Inflammatory macrophage (primary cell): ENCODE results near the gene BCAS3.

Source experiments
- DNase-seq, 2 donors: peaks; one replicate each; pipeline ENCODE4 v3.0.0-alpha.2; 2020 to 2022

BCAS3 gene

DNA sequence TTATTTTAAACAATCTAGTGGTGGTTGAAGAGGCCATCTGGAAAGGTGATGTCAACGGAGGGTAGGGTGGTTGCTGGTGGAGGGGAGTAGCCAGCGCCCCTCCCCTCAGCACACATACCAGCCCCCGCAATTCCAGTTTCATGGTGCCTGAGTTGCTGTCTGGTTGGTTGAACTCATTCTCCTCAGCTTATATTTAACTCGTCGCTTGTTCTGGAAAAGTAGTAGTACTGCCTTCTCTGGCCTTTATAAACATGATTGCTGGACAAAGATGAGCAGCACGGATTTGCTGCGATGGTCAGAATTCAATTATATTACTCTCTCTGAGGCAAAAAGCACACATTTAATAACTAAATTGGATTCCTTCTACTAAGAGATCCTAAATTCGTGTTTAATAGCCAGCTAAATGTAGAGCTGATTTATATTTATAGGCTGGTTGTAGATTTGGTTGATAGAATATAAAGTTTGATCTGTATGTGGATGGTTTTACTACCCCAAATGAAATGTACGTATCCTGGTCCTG is 484.0 kb downstream of the BCAS3 start:
- DNase-seq, result no peak

GRCh38 chr17:61164517-61164916 is 486.9 kb downstream of the BCAS3 start:
- no peak for DNase-seq

- no peak for DNase-seq
These were observed 489.4 kb downstream of the BCAS3 start for GRCh38 chr17:61167075-61167474.

DNA sequence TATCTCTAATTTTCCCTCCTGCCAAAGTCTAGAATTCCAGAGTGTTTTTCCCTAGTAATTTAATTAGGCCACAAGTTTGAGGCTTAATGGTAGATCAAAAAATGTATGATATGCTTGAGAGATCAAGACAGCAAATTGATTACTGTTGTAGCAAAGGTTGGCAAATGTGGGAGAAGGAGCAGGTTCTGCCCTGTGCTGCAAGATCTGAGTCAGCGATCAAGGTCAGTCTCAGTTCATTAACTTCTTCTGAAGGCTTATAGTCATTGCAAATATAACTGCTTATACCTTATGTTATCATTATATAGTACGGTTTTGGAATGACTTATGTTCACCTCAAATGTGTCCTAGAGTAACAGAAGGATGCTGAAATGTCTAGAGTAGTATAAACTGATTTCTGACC is 490.9 kb downstream of the BCAS3 start:
- DNase-seq, result no peak

GRCh38 chr17:61174310-61174709 is 496.7 kb downstream of the BCAS3 start:
- DNase-seq, result no peak

GRCh38 chr17:61175298-61176142 is 497.9 kb downstream of the BCAS3 start:
- no peak for DNase-seq

GRCh38 chr17:61177351-61177750 is 499.7 kb downstream of the BCAS3 start:
- DNase-seq, result no peak

GRCh38 chr17:61178284-61178683 is 500.6 kb downstream of the BCAS3 start:
- no peak for DNase-seq

- DNase-seq, result no peak
These were observed 501.7 kb downstream of the BCAS3 start for GRCh38 chr17:61179380-61179806.

DNA sequence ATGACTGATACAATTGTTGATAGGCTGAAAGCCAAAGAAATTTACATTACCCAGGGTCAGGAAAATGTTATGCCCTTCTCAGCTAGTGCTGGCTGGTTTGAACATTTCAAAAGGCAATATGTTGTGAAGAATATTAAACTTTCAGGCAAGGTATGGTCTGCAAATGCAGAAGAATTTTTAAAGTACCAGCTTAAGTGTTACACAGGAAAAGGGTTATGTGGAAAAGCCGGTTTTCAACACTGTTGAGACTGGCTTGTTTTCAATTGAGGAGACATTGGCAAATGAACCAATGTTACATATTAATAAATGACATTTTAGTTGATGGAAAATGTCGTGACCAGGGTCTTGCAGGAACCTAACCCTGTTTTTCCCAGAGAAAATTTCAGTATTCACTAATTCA is 506.1 kb downstream of the BCAS3 start:
- DNase-seq, result no peak

- DNase-seq, result no peak
These were observed 507.7 kb downstream of the BCAS3 start for GRCh38 chr17:61185385-61185784.

- no peak for DNase-seq
These were observed 509.4 kb downstream of the BCAS3 start for GRCh38 chr17:61187038-61187437.

- no peak for DNase-seq
These were observed 510.4 kb downstream of the BCAS3 start for GRCh38 chr17:61188081-61188480.

GRCh38 chr17:61189968-61190367 is 512.3 kb downstream of the BCAS3 start:
- no peak for DNase-seq

DNA sequence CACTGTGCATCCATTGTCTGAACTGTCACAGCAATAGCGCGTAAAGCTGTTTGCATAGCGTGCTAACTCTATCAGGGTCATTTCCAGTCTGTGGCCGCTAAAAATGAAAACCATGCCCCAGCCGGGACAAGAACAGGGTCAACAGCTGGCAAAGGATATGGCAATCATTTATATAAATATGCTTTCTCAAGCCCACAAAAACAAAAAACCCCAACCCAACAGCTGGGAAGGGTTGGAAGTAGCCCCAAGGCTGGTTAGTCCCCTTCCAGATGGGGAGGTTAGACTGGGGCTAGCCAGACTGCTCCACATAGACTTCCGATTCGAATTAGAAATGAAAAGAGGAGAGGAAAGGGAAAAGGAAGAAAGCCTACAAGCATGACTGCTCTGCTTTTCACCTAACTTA is 518.7 kb downstream of the BCAS3 start:
- DNase-seq, result no peak

GRCh38 chr17:61196799-61197198 is 519.1 kb downstream of the BCAS3 start:
- DNase-seq, result no peak

- no peak for DNase-seq
These were observed 522.0 kb downstream of the BCAS3 start for GRCh38 chr17:61199431-61200338.

DNA sequence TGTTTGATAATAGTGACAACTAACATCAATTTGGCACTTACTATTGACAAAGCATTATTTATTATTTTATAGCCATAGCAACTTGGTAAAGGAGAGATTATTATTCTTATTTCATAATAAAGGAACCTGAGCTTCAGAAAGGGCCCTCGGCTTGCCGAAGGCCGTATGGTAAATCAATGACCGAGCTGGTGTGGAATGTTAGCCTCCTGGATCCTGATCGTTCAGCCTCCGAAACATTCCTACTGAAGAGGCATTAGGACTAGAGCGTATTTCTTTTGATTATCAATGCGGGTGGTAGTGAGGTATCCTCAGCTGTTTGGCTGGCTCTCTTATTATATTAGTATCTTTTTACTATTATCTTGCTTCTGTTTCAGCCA is 522.7 kb downstream of the BCAS3 start:
- no peak for DNase-seq

DNA sequence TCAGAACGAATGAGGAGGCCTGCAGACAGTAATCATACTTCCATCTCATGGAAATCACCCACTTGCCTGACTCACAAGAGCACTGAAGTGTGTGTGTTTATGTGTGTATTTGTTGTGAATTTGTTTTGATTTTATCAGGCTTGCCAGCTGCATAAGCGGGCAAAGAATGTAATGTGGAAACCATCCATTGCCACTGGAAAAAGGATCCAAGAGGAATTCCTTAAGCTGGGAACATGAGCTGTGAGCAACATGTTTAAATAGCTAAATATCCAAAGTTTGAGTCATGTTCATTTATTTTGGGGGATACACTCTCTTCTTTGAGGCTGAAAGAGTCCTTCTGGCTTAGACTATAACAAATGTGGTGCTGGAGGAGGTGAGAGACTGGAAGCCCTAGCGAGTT is 523.6 kb downstream of the BCAS3 start:
- DNase-seq, result no peak

GRCh38 chr17:61202564-61202963 is 524.9 kb downstream of the BCAS3 start:
- no peak for DNase-seq

- DNase-seq, result no peak
These were observed 526.0 kb downstream of the BCAS3 start for GRCh38 chr17:61203671-61204131.

- no peak for DNase-seq
These were observed 526.8 kb downstream of the BCAS3 start for GRCh38 chr17:61204456-61204855.

- no peak for DNase-seq
These were observed 527.8 kb downstream of the BCAS3 start for GRCh38 chr17:61205401-61205800.
